Skeletal muscle satellite cell (primary cell): Measurements from ENCODE around the gene PTMS.

ENCODE experiments used
- H3K27me3 ChIP-seq: 2 replicates; pipeline ENCODE4 v1.7.0; 2013; ENCODE audit warnings: low read length; ENCODE audit not compliant: control insufficient read depth, insufficient read depth
- H3K36me3 ChIP-seq: 2 replicates; pipeline ENCODE4 v1.7.0; 2013; ENCODE audit warnings: mild to moderate bottlenecking, control low read depth, low read length; ENCODE audit not compliant: insufficient read depth
- H3K4me1 ChIP-seq: 2 replicates; pipeline ENCODE4 v1.7.0; 2013; ENCODE audit warnings: low read length; ENCODE audit not compliant: control insufficient read depth, insufficient read depth
- H3K4me2 ChIP-seq: 2 replicates; pipeline ENCODE4 v1.7.0; 2013; ENCODE audit warnings: mild to moderate bottlenecking, low read length
- H3K4me3 ChIP-seq: 2 replicates; pipeline ENCODE4 v1.7.0; 2013; ENCODE audit warnings: low read length
- H3K9ac ChIP-seq: 2 replicates; pipeline ENCODE4 v1.7.0; 2013; ENCODE audit warnings: mild to moderate bottlenecking, low read depth, low read length, moderate library complexity
- H3K9me3 ChIP-seq: replicated peaks from 2 replicates; pipeline ENCODE4 v1.7.0; 2013; ENCODE audit warnings: mild to moderate bottlenecking, control low read depth, low read length

Gene PTMS

DNA sequence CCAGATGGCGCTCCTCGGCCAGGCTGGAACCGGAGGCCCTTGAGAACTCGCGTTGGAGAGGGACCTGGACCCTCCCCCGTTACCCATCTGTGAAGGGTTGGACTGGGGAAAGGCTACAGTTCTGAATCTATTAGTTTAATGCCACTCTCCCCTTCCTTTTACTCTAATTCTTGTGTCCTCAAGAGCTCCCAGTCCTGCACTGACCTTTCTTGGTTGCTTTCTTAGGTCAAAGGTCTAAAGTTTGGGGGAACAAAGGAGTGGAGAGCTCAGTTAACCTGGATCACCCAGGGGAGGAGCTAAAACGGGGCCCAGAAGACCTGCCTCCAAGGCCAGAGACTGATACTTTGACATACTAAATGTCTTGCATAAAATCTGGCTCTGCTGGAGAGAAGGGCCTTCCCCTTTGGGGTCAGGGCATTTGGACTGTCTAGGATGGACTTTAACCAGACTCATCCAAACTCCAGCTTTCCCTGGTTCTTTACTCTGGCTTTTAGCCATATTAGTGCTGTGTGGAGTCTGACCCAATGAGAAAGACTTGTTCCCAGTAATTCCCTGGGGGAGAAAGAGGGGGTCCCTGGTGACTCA lies 12.3 kb upstream of the PTMS start:
- Histone ChIP-seq H3K9ac (peak overlapping the region; percentile 32), H3K27me3 (no peaks in the 10 kb centered on the region), H3K4me2 (peak overlapping the region; percentile 51), H3K4me3 (no peak overlapping the region), H3K4me1 (peaks cover 15% of the 10 kb centered on the region), H3K36me3 (peaks cover 30% of the 10 kb centered on the region), H3K9me3 (no peaks in the 10 kb centered on the region)

DNA sequence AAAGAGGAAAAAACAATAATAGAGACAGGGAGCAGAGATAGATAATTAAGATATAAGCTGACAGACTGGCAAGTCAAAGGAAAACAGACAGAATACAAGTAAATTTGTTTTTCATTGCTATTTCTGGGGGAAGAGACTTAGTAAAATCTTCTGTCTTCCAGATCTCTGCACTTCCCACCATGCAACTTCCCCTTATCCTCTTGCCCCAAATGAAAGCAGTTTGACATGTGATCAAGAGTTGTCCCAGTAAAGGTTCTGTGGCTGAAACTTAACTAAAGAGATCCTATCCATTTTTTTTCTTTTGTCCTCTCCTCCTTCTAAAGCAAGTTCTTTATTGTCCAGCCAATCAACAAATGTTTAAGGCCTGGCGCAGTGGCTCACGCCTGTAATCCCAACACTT lies 11.8 kb upstream of the PTMS start:
- no peak overlapping the region for H3K4me3 ChIP-seq
- no peak overlapping the region for H3K9ac ChIP-seq
- H3K9me3 ChIP-seq = no peaks in the 10 kb centered on the region
- peaks cover 25% of the 10 kb centered on the region for H3K36me3 ChIP-seq
- H3K27me3 ChIP-seq = no peaks in the 10 kb centered on the region
- peaks cover 15% of the 10 kb centered on the region for H3K4me1 ChIP-seq
- no peak overlapping the region for H3K4me2 ChIP-seq

DNA sequence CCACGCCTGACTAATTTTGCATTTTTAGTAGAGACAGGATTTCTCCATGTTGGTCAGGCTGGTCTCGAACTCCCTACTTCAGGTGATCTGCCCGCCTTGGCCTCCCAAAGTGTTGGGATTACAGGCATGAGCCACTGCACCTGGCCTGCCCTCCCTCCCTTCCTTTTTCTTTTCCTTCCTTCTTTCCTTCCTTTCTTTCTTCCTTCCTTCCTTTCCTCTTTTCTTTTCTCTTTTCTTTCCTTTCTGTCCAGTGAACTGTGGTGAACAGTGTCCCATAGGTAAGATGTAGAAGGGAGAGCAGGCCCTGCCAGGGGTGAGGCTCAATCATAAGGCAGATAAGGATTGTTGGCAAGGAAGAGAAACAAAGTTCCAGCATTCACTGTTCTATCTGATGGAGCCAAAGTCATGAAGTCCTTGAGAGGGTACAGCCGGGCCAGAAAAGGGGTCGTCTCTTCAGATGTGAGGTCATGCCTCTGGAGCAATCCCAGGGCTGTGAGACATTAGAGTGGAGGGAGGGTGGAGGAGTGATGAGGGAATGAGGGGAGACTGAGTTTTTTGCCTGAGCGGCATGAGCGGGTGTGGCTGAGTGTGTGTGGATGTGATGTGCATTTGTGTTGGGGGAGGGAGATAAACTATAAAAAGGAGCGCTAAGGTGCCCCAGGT lies 9.0 kb upstream of the PTMS start:
- no peak overlapping the region for H3K4me2 ChIP-seq
- peaks cover 4% of the 10 kb centered on the region for H3K4me1 ChIP-seq
- no peaks in the 10 kb centered on the region for H3K27me3 ChIP-seq
- H3K4me3 ChIP-seq = no peak overlapping the region
- no peak overlapping the region for H3K9ac ChIP-seq
- no peaks in the 10 kb centered on the region for H3K9me3 ChIP-seq
- H3K36me3 ChIP-seq = no peaks in the 10 kb centered on the region

DNA sequence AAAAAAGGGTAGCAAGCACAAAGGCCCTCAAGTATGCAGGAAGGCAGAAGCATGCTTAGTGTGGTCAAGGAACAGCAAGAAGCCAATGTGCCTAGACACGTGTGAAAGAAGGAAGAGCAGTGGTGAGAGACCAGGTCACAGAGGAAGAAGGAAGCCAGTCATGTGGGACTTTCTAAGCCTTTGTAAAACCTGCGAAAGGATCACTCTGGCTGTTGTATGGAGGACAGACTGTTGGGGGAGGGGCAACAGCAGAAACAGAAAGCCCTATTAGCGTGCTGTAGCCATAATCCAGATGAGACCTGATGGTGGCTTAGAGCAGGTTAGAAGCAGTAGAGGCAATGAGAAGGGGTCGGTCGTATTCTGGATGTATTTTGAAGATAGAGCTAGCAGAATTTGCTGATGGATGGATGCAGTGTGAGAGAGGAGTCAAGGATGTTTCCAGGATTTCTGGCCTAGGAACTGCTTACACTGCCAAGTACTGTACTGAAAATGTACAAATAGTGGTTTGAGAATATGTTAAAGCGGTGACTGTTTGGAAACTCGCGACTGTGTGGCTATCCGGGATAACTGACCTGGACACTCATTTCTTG lies 7.6 kb upstream of the PTMS start:
- Histone ChIP-seq H3K4me1 (peaks cover 10% of the 10 kb centered on the region), H3K27me3 (no peaks in the 10 kb centered on the region), H3K9me3 (no peaks in the 10 kb centered on the region), H3K9ac (no peak overlapping the region), H3K4me3 (no peak overlapping the region), H3K36me3 (no peaks in the 10 kb centered on the region), H3K4me2 (no peak overlapping the region)

DNA sequence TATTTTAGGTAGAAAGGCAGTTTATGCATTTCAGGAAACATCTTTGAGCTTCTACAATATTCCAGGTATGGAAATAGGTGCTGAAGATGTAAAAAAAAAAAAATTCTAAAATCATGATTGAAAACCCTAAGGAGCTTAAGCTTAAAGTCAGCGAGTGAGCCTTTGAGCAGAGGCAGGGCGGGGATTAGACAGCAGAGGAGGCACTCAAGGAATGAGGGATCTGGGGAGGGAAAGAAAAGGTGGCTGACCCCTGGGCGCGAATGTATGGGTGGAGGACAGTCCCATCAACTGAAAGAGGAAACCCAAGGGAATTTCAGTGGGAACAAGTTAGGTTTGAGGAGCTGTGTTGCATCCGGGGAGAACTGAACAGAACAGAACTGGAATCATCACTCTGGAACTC lies 6.4 kb upstream of the PTMS start:
- no peak overlapping the region for H3K9ac ChIP-seq
- H3K27me3 ChIP-seq = no peaks in the 10 kb centered on the region
- no peaks in the 10 kb centered on the region for H3K9me3 ChIP-seq
- no peak overlapping the region for H3K4me2 ChIP-seq
- peaks cover 15% of the 10 kb centered on the region for H3K4me1 ChIP-seq
- H3K4me3 ChIP-seq = no peak overlapping the region
- no peaks in the 10 kb centered on the region for H3K36me3 ChIP-seq

DNA sequence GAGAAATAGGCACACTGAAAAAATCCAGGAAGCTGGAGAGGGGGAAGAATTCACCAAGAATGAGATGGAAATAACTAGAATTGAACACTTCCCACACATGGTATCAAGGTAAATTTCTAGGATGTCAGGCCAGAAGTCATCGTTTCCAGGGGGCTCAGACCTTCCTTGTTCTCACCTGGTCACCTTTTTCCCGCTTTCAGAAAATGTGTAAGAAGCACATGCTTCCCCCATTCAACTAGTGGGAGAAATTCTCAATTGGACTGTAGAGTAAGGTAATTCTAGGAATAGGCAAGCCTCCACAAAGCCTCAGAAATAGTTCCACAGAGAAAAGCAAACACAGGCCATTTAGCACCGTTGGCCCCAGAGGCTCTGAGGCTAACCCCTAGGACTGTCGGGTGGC lies 2.8 kb upstream of the PTMS start:
- H3K9ac ChIP-seq = peak overlapping the region; percentile 39
- H3K27me3 ChIP-seq = no peaks in the 10 kb centered on the region
- H3K9me3 ChIP-seq = no peaks in the 10 kb centered on the region
- peaks cover 32% of the 10 kb centered on the region for H3K4me1 ChIP-seq
- peak overlapping the region; percentile 44 for H3K4me3 ChIP-seq
- peak overlapping the region; percentile 75 for H3K4me2 ChIP-seq
- no peaks in the 10 kb centered on the region for H3K36me3 ChIP-seq

DNA sequence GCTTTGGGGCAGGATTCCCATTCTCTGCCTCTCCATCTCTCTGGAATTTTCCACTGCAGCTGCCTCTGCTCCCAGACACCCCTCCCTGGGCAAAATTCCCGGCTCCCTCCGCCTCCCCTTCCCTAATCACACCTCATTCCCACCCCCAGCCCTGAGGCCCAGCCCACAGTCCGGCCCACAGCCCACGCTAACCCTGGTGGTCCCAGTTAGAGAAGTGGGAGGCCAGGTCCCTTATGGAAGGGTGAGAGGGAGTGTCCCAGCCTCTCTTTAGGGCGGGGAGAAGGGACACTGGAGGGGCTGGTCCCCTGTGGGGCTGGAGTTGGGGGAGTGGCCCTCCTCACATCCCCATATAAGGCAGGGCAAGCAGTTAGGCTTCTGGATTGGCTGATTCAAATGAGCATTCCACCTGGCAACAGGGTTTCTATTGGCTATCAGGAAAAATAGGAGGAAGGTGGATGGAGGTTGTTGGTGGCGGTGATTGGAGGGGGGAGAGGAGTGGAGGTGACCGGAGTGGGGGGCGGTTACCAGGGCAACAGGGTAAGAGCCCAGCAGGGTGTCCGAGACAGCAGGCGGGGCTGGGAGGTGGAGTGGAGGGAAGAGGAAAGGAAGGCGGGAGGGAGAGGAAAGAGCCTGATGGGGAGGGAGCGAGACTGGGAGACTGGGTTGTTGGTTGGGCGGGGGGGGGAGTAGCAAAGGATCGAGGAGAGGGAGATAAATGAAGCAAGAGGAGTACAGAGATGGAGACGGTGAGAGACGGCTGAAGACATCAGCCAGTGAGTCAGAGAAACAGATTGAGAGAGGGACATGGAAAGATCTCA lies 1.9 kb upstream of the PTMS start:
- Histone ChIP-seq H3K9me3 (no peaks in the 10 kb centered on the region), H3K36me3 (peaks cover under 1% of the 10 kb centered on the region), H3K27me3 (no peaks in the 10 kb centered on the region), H3K4me1 (peaks cover 40% of the 10 kb centered on the region), H3K4me2 (peak overlapping the region; percentile 93), H3K9ac (peak overlapping the region; percentile 39), H3K4me3 (peak overlapping the region; percentile 98)

DNA sequence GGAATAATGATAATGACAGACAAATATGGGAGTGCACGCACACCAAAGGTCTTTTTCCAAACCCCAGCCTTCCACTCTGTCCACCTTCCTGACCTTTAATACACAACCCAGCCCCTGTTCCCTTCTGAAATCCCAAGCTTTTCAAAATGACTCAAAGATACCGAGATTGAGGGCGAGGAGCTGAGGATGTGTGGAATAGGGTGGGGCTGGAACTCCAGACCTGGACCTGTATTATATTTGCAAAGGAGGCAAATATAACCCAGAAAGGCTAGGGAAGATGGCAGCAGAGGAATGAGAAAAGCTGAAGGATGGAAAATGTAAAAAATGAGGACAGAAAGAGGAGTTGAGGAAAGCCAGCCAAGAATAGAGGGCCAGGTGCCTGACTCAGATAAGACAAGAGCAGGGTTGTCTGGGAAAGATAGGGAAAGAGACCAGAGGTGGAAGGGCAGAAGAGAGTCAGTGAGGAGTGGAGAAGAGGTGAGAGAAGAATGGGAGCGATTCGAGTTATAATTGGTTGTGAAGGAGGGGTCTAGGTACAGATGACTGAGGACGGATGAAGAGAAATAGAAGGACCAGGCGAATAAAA lies 1.0 kb upstream of the PTMS start:
- peaks cover 10% of the 10 kb centered on the region for H3K36me3 ChIP-seq
- H3K9me3 ChIP-seq = no peaks in the 10 kb centered on the region
- peak overlapping the region; percentile 86 for H3K9ac ChIP-seq
- peak overlapping the region; percentile 98 for H3K4me3 ChIP-seq
- no peaks in the 10 kb centered on the region for H3K27me3 ChIP-seq
- peak overlapping the region; percentile 93 for H3K4me2 ChIP-seq
- peaks cover 45% of the 10 kb centered on the region for H3K4me1 ChIP-seq

DNA sequence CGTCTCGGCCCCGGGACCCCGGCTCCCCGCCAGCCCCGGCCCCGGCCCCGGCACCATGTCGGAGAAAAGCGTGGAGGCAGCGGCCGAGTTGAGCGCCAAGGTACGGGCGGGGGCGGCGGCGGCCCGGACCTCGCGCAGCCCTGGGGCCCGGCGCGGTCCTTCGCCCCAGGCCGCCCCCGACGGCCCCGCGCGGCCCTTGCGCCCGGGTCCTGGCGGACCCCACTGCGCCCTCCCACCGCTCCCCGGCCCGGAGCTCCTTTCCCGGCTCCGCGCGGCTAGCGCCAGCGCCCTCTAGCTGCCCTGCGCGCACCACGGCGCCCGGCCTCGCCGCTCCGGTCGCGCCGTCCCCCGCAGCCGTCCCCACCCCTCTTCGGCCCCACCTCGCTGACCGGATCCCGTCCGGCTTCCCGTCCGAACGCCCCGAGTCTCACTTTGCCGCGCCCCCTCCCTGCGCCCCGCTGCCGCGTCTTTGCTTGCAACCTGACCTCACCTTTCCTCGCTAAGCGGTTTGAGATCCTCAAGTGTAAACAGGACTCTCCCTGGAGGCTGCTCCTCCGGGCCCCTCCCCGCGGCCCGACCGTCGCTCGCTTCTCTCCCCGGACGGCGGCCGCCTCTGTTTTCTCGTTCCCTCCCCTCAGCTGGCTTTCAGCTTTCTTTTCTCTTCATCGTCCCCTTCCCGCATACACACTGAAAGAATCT lies 637 bp downstream of the PTMS start:
- no peaks in the 10 kb centered on the region for H3K27me3 ChIP-seq
- H3K9ac ChIP-seq = peak overlapping the region; percentile 86
- H3K9me3 ChIP-seq = no peaks in the 10 kb centered on the region
- peak overlapping the region; percentile 93 for H3K4me2 ChIP-seq
- peaks cover 24% of the 10 kb centered on the region for H3K36me3 ChIP-seq
- H3K4me1 ChIP-seq = peaks cover 45% of the 10 kb centered on the region
- peak overlapping the region; percentile 98 for H3K4me3 ChIP-seq

DNA sequence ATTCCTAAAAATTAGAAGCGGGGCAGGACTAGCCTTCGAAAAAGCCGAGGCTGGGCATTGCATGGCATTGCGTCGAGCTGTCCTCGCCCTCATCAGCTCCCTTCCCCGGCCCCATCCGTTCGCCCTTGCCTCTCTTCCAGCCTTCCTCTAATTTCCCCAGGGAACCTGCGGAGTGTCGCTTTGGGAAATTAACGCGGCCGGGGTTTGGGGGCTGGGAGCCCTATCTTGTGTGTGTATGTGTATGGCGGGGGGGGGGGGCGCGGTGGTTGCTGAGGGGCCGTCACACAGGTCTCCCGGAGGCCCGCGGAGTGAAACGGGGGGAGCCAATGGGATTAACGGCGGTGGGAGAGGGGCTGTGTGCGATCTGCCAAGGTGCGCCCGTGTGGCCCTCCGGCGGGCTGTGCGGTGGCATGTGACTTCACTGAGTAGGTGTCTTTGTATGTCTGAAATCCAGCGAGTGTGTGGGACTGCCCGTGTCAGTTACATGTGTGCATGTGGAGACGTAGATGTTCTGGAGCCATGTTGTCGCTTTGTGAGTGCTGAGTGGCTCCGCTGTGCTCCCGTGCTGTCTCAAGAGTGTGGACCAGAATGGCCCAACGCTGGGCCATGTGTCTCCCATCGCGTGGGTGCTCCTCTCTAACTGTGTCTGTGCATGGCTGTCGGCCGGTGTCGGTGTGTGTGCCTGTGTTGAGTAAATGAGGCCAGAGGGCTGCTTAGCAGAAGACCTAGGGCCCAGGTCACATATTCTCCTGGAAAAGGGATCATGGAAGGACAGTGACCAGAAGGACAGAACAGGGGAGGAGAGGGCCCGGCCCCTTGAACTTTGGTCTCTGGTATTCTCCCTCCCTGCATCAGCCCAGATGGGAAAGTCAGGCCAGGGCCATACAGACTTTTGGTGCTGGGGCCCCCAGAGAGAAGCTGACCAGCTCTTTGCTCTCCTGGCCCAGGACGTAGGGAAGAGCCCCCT lies 1.5 kb downstream of the PTMS start:
- Histone ChIP-seq H3K36me3 (peaks cover 25% of the 10 kb centered on the region), H3K27me3 (no peaks in the 10 kb centered on the region), H3K9ac (peak overlapping the region; percentile 86), H3K4me3 (peak overlapping the region; percentile 98), H3K9me3 (no peaks in the 10 kb centered on the region), H3K4me2 (peak overlapping the region; percentile 93), H3K4me1 (peaks cover 45% of the 10 kb centered on the region)
